Measurements from ENCODE around the gene SRGAP3.

- TF ChIP-seq EZH2 (IDR thresholded peaks at IDR 0.05; ENCODE audit: insufficient read depth, poor library complexity, severe bottlenecking): no peak
- no peak for TF ChIP-seq EZH2phosphoT487 (IDR thresholded peaks at IDR 0.05; ENCODE audit: insufficient read depth, low read depth)
Observed at GRCh38 chr3:9169956-9170850, 79.2 kb downstream of the SRGAP3 start.
